ENCODE data around the gene LHFPL3. TPM values are rescaled to one million over a fixed set of nuclear protein-coding genes. Genes with fewer than 3 reads are reported as not detected.

The LHFPL3 gene
- total RNA-seq, 1 experiment from 2014 or later, result not detected

GRCh38 chr7:104758504-104758903 is 430.1 kb downstream of the LHFPL3 start:
- DNase-seq, result no peak
- Histone ChIP-seq H2BK12ac (ENCODE audit: insufficient read length, low read depth, low read length) (no peak overlapping the region), H3K4ac (ENCODE audit: low read depth, low read length) (no peak overlapping the region), H3K23me2 (ENCODE audit: insufficient read length, low read depth, low read length, poor library complexity, severe bottlenecking) (no peaks in the 10 kb centered on the region), H3K23ac (ENCODE audit: insufficient read length, low read depth, low read length) (no peak overlapping the region), H3K18ac (ENCODE audit: insufficient read length, low read depth, low read length) (no peak overlapping the region), H3K27ac (ENCODE audit: insufficient read length, low read depth, low read length) (no peak overlapping the region), H2BK120ac (ENCODE audit: low read depth, low read length, poor library complexity, severe bottlenecking) (no peak overlapping the region), H3K4me1 (ENCODE audit: insufficient read depth, low read length) (no peaks in the 10 kb centered on the region), H2AFZ (ENCODE audit: low read length) (no peak overlapping the region), H3K79me1 (ENCODE audit: insufficient read depth, low read depth, low read length, poor library complexity, severe bottlenecking) (no peaks in the 10 kb centered on the region), H3K9me3 (ENCODE audit: control insufficient read depth, low read depth, low read length) (no peaks in the 10 kb centered on the region), H3K56ac (ENCODE audit: insufficient read length, low read depth, low read length) (no peak overlapping the region), H3K14ac (ENCODE audit: insufficient read depth, low read length) (no peak overlapping the region), H2BK15ac (ENCODE audit: low read depth, low read length) (no peak overlapping the region), H3K4me2 (ENCODE audit: insufficient read depth, insufficient read length, low read length) (no peak overlapping the region), H3K27me3 (ENCODE audit: insufficient read depth, low read length) (no peaks in the 10 kb centered on the region; the same call in 1 of the 2 replicates), H4K91ac (ENCODE audit: insufficient read length, low read depth, low read length) (no peak overlapping the region), H2AK5ac (ENCODE audit: insufficient read length, low read length) (no peak overlapping the region), H3T11ph (ENCODE audit: low read length) (no peak overlapping the region), H4K5ac (ENCODE audit: insufficient read length, low read depth, low read length) (no peak overlapping the region), H3K79me2 (ENCODE audit: insufficient read depth, low read length) (no peaks in the 10 kb centered on the region), H4K8ac (replicated peaks; ENCODE audit: insufficient read length, low read depth, low read length) (no peak overlapping the region), H3K9ac (ENCODE audit: extremely low read depth, insufficient read length, low read length) (no peak overlapping the region), H2BK5ac (ENCODE audit: insufficient read length, low read length) (no peak overlapping the region), H4K20me1 (ENCODE audit: control insufficient read depth, insufficient read depth, insufficient read length) (no peaks in the 10 kb centered on the region), H2BK20ac (ENCODE audit: low read depth, low read length, poor library complexity, severe bottlenecking) (no peak overlapping the region)
- H3K4me3 Mint-ChIP-seq, result no peak overlapping the region
- H3K27ac Mint-ChIP-seq, result no peak overlapping the region
- H3K36me3 Mint-ChIP-seq (ENCODE audit: insufficient read depth in 1 of 3, low read depth in 3 of 3), result no peaks in the 10 kb centered on the region; a peak in 1 of 7 replicates
- H3K9me3 Mint-ChIP-seq, result 0 out of 5 replicates have a peak, but pooled peaks cover 0 to 1% of the 10 kb centered on the region in 2 experiments
- no peaks in the 10 kb centered on the region; the same call in 1 of the 2 replicates for H3K27me3 Mint-ChIP-seq (ENCODE audit: low read depth)
- no peak for TF ChIP-seq CTCF (conservative IDR thresholded peaks at IDR 0.05)
- WGBS (ENCODE audit: extremely low coverage, insufficient read length, low lambda C conversion rate), result no CpG with 5 or more reads among the region's 4 CpGs
- H3K4me1 Mint-ChIP-seq, result no peaks in the 10 kb centered on the region
